Superior temporal gyrus (tissue), 1 donor: ENCODE results near the gene TP53BP1.

ENCODE experiments used
- DNase-seq: peaks from one replicate; pipeline ENCODE4 v3.0.0-alpha.2; 2016; ENCODE audit errors: extremely low spot score

Gene TP53BP1

DNA sequence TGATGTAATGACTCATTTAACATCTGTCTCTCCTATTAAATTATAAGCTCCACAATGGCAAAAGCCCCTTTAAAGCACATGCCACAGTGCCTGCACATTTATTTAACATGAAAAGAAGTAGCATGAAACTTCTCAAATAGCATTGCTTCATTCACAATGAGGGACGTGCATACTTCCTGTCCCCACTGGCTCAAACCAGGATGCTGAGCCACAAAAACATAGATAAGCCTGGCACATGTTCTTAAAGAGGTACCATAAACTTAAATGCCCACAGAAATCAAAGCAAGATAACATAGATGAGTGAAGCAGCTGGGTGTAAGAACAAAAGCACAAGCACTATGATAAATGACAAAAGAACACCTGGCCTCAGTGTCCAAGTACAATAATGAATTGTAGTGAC lies 3.8 kb downstream of the TP53BP1 start:
- DNase-seq, result no peak

DNA sequence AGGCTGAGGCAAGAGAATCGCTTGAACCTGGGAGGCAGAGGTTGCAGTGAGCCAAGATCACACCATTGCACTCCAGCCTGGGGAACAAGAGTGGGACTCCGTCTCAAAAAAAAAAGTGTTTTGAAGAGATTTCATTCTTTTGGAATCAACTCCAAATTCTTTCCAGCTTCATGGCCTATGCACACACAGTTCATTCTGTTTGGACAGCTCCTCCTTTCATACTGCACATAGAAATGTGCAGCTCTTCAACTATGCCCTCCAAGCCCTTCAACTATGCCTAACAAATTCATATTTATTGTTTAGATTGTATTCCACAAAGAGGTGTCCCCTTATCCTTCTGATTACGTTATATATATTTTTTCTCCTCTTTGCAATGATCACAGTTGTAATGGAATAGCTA lies 4.2 kb downstream of the TP53BP1 start:
- no peak for DNase-seq

DNA sequence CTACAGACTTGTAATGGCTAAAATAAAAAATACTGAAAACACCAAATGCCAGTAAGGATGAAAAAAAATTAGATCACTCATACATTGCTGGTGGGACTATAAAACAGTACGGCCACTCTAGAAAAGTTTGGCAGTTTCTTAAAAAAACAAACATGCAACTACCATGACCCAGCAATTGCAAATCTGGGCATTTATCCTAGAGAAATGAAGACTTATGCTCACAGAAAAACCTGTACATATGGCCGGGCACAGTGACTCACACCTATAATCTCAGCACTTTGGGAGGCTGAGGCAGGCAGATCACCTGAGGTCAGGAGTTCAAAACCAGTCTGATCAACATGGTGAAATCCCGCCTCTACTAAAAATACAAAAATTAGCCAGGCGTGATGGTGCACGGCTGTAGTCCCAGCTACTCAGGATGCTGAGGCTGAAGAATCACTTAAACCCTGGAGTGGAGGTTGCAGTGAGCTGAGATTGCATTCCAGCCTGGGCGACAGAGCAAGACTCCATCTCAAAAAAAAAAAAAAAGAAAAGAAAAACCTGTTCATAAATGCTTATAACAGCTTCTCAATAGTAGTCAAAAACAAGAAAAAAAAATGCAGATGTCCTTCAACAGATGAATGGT lies 5.6 kb downstream of the TP53BP1 start:
- no peak for DNase-seq

DNA sequence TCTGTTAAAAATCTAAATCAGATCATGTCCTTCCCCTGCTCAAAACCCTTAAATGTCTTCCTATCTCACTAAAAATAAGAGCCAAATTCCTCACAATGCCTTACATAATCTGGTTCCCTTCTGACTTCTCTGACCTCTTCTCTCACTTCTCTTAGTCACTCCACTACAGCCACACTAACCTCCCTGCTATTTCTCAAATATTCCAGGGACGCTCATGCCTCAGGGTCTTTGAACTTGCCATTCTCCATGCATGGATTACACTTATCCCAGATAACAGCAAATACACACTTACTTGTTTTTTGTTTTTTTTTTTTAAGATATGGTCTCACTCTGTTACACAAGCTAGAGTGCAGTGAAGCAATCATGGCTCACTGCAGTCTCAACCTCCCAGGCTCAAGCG lies 8.5 kb downstream of the TP53BP1 start:
- no peak for DNase-seq

DNA sequence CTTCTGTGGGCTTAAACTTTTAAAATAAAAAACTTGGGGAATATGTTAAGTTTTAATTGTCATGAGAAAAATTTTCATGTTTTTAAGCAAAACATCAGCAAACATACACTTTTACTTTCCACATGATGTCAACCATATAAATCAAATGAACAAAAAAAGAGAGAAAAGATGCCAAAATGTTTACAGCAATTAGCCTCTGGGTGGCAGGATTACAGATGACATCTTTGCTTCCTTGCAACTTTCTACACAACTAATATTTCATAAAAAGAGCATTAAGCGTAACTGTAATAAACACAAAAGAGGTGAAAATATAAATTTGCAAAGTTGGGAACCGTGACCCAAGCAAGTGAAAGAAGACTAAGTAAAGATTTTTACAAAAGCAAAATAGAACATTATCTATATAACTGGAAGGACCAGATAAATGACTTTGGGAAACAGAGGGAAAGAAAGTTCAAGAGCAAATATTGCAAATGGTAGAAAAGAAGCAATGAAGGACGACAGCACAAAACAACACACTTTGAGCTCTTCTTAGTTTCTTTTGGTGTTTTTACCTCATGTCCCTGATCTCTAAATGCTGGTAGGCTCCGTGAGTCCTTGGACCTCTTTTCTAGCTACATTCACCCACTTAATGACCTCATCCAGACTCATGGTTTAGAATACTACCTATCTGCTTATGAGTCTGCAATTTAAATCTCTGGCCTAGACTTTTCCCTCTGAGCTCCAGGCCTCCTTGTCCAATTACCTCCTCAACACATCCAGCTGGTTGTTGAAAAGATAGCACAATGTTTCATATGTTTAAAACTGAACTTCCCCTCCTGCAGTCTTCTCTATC lies 9.4 kb downstream of the TP53BP1 start:
- peak; percentile 79 for DNase-seq

DNA sequence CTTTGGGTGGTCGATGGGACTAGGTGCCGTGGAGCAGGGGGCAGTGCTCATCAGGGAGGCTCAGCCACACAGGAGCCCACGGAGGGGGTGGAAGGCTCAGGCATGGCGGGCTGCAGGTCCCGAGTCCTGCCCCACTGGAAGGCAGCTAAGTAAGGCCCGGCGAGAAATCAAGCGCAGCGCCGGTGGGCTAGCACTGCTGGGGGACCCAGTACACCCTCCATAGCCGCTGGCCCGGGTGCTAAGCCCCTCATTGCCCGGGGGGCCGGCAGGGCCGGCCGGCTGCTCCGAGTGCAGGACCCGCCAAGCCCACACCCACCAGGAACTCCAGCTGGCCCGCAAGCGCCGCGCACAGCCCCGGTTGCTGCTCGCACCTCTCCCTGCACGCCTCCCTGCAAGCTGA lies 19.1 kb downstream of the TP53BP1 start:
- no peak for DNase-seq

DNA sequence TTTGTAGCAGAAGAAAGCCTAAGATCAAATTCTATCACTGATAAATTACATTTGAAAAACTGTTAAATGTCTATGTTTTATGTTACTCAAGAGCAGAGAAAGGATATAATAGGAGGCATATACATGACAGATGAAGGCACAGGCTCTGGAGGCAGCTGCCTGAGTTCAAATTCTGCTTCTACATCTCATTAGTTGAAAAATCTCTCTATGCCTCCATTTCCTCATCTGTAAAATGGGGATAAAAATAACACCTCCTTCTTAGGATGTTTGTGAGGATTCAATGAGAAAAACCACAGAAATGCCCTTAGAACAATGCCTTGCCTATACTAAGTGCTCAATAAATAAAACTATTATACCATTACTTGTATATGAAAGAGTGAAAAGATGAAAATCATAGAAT lies 21.0 kb downstream of the TP53BP1 start:
- DNase-seq, result no peak

DNA sequence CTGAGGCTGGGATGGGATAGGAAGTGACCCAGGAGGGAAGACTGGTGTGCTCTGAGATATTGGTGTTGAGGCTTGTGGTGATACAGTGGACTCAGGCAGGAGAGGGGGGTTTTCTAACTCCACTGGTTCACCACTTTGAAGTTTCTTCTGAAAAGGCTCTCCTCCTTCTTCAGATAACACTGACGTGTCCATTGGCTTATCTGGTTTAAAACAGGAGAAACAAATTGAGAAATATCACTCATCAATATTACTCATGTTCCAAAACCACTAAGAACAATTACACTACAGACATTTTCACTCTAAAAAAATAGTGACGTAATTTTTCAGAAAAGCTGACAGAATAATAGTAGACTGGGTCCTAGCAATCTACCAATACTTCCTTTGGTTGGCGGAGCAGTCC lies 23.1 kb downstream of the TP53BP1 start:
- no peak for DNase-seq

GRCh38 chr15:43465100-43465499 lies 27.9 kb downstream of the TP53BP1 start:
- no peak for DNase-seq

- no peak for DNase-seq
Measured at GRCh38 chr15:43463998-43464397, 29.0 kb downstream of the TP53BP1 start.

DNA sequence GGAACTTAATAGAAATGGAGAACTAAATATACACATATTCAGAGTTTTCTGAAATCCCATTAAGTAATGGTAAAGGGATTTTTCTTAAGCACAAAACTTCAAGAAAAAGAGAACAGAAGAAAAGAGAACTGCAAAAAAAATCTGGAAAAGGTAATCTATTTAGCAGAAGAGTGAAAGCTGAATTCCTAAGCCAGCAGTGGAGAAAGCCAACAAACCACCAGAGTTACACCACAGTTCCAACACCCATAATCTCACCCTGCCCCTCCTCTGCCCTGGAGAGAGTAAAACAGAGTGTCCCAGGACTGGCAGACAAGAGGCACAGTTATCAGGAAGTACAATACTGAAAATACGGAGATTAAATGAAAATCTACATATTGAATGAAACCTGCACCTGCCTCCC lies 29.4 kb downstream of the TP53BP1 start:
- DNase-seq, result no peak

- no peak for DNase-seq
Measured at GRCh38 chr15:43449981-43450380, 43.0 kb downstream of the TP53BP1 start.

DNA sequence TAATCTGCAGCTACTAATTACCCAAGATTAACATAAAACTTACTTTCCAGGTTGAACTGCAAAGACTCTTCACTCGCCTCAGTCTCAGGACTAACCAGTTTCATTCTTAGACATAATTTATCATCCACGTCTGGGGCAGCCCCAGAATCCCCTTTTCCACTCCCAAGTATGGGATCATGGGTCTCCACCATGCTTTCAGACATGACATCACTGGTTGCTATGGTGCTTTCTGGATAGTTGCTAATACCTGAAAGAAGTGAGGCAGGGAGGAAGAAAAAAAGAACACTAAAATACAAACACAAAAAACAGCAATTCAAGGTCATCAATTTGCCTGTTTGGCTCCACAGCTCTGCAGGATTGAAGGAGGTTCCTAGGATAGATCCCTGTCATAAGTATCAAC lies 46.6 kb downstream of the TP53BP1 start:
- no peak for DNase-seq

DNA sequence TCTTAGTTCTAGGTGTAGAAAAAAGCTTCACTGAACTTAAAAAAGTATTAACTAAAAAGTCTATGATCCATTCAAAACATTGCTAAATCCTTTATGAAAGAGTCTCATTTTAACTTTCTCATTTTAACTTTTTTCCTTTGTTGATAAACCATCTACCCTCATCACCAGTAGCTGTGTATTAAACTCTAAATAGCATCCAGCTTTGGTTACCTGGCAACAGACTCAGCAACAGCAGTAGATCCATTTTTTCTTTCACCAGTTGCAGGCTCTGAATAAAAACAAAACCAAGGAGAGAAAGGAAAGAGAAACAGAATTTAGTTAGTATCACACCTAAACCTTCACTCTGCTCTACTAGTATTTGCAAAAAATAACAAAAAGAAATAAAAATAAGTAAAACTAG lies 51.6 kb downstream of the TP53BP1 start:
- DNase-seq, result no peak

DNA sequence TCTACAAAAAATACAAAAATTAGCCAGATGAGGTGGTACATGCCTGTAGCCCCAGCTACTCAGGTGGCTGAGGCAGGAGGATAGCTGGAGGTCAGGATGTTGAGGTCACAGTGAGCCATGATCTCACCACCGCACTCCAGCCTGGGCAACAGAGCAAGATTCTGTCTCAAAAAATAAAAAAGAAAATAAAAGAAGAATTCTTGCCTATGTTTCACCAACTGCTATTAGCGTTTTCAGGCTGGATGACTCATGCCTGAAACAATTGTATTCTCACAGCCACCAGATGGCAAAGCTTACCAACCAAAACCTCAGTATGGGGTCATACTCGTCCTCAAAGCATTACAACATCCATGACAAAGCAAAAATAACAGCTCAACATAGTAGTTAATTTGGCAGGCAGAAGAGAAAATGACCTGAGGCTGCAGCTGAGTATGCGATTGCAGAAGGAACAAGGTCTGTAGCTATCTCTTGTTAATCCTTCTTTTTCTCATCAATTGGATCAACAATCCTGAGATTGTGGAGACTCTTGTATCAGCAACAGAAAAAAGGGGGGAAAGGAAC lies 52.2 kb downstream of the TP53BP1 start:
- peak; percentile 94 for DNase-seq

- DNase-seq, result no peak
Measured at GRCh38 chr15:43439268-43439667, 53.7 kb downstream of the TP53BP1 start.

- DNase-seq, result no peak
Measured at GRCh38 chr15:43436395-43436794, 56.6 kb downstream of the TP53BP1 start.

DNA sequence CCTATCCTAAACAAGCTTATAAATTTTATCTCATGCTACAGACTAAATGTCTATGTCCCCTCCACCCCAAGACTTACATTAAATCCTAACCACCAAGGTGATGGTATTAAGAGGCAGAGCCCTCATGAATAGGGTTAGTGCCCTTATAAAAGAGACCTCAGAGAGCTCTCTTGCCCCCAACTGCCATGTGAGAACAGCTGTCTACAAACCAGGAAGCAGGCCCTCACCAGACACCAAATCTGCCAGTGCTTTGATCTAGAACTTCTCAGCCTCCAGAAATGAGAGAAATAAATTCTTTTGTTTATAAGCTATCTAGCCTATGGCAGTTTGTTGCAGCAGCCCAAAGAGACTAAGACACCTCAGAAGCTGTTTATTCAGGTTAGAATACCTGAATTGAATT lies 58.5 kb downstream of the TP53BP1 start:
- DNase-seq, result no peak

GRCh38 chr15:43433661-43434303 lies 59.2 kb downstream of the TP53BP1 start:
- no peak for DNase-seq

GRCh38 chr15:43433165-43433564 lies 59.8 kb downstream of the TP53BP1 start:
- DNase-seq, result no peak

DNA sequence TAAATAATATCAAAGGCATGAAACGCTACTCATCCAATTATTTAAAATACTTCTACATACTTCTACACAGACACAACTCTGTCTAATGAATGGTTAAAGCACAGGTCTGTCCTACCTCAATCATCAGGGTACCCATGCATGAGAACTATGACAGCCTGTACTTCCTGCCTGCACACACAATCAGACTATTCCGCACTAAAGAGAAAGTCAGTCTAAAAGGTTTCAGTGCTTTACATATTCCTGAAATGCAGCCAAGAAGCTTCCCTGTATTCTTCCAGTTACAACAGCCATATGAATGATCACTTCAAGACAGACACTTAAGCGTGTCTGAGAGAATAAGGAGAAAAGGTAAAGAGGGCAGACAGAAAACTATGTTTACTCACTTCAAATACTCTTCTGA lies 63.3 kb downstream of the TP53BP1 start:
- no peak for DNase-seq

- no peak for DNase-seq
Measured at GRCh38 chr15:43423793-43424192, 69.2 kb downstream of the TP53BP1 start.

- DNase-seq, result no peak
Measured at GRCh38 chr15:43420876-43421275, 72.1 kb downstream of the TP53BP1 start.
